CD4-positive, alpha-beta T cell (primary cell): ENCODE data around the gene ZC3H12D. TPM values are rescaled to one million over a fixed set of nuclear protein-coding genes. Genes with fewer than 3 reads are reported as not detected.

ENCODE experiments used
- ATAC-seq: fragments of 200-7000 bp; cut with Tn5 transposase; one replicate; pipeline ENCODE4 v1.10.0; 2022; ENCODE audit warnings: mild to moderate bottlenecking; ENCODE audit not compliant: poor library complexity
- CTCF ChIA-PET: fragments of 350-600 bp; sonication (Branson Sonifier 250); formaldehyde crosslinking; loops from one replicate; lab custom pipeline; 2021; ENCODE audit warnings: antibody characterized with exemption, inconsistent platforms; lab: Charles Lee
- POLR2A ChIA-PET: fragments of 350-600 bp; sonication (Branson Sonifier 250); formaldehyde crosslinking; loops from one replicate; lab custom pipeline; 2021; ENCODE audit warnings: antibody characterized with exemption, inconsistent platforms; lab: Charles Lee
- DNase-seq, 14 experiments: peaks; one replicate each; pipeline ENCODE4 v3.0.0-alpha.2; 2013 to 2020; ENCODE audit warnings: mixed read lengths in 2 of 14
- H3K27ac ChIP-seq, 2 donors: one replicate each; pipeline versions ENCODE4 v1.5.1 to v1.7.0; 2013; ENCODE audit warnings: low read length in 2 of 2, low read depth in 1 of 2, mild to moderate bottlenecking in 1 of 2
- H3K27me3 ChIP-seq, 2 experiments: 1 replicate in 1 of 2; 2 replicates in 1 of 2; pipeline versions ENCODE4 v1.6.1 to v1.7.0; 2013; ENCODE audit warnings: low read length in 2 of 2, control low read depth in 1 of 2, mild to moderate bottlenecking in 1 of 2, moderate library complexity in 1 of 2; ENCODE audit not compliant: insufficient read depth in 2 of 2, control insufficient read depth in 1 of 2
- H3K36me3 ChIP-seq: one replicate; pipeline ENCODE4 v1.6.1; 2013; ENCODE audit warnings: low read length, control low read depth; ENCODE audit not compliant: insufficient read depth
- H3K4me1 ChIP-seq: one replicate; pipeline ENCODE4 v1.6.1; 2013; ENCODE audit warnings: low read length, control low read depth; ENCODE audit not compliant: insufficient read depth
- H3K4me3 ChIP-seq: one replicate; pipeline ENCODE4 v1.5.1; 2013; ENCODE audit warnings: mild to moderate bottlenecking, low read length, moderate library complexity
- H3K9me3 ChIP-seq, 2 experiments: 1 replicate in 1 of 2; 2 replicates in 1 of 2; pipeline versions ENCODE4 v1.6.1 to v1.7.0; 2013; ENCODE audit warnings: low read length in 2 of 2, mild to moderate bottlenecking in 2 of 2, control low read depth in 1 of 2, moderate library complexity in 1 of 2; ENCODE audit not compliant: control insufficient read depth in 1 of 2, insufficient read depth in 1 of 2
- H3K27ac Mint-ChIP-seq: one replicate; pipeline ENCODE4 v1.8.0; 2020; ENCODE audit warnings: mixed read lengths
- H3K27me3 Mint-ChIP-seq: one replicate; pipeline ENCODE4 v1.8.0; 2021; ENCODE audit warnings: mixed read lengths
- H3K36me3 Mint-ChIP-seq: one replicate; pipeline ENCODE4 v1.8.0; 2021; ENCODE audit warnings: low read depth, mixed read lengths
- H3K4me1 Mint-ChIP-seq: one replicate; pipeline ENCODE4 v1.8.0; 2021; ENCODE audit warnings: low read depth, mixed read lengths
- H3K4me3 Mint-ChIP-seq: one replicate; pipeline ENCODE4 v1.8.0; 2020; ENCODE audit warnings: mild to moderate bottlenecking, mixed read lengths
- H3K9me3 Mint-ChIP-seq: one replicate; pipeline ENCODE4 v1.8.0; 2020; ENCODE audit warnings: mixed read lengths
- intact Hi-C, 2 experiments: fragments of 100-400 bp; cut with DNase I in 1 of 2; cut with micrococcal nuclease in 1 of 2; formaldehyde crosslinking; loops; one replicate each; pipeline versions ENCODE4 v1.15.1 to v1.9.0; 2023 to 2025; cut with DNase I, micrococcal nuclease
- total RNA-seq, 174 experiments: library from RNA in 2 of 174; stranded (reverse) in 2 of 174; gene quantifications; one replicate each; pipeline ENCODE4 v1.2.3 and lab custom pipeline; 2021 to 2026
- TF ChIP-seq, protein P1 (sequence below): fragments of 200-600 bp; IDR thresholded peaks from one replicate; pipeline ENCODE4 v1.8.0; 2022; ENCODE audit warnings: antibody characterized with exemption, mild to moderate bottlenecking

Gene ZC3H12D
- total RNA-seq, 2 experiments from 2014 or later = 70.2 to 71.0 TPM

DNA sequence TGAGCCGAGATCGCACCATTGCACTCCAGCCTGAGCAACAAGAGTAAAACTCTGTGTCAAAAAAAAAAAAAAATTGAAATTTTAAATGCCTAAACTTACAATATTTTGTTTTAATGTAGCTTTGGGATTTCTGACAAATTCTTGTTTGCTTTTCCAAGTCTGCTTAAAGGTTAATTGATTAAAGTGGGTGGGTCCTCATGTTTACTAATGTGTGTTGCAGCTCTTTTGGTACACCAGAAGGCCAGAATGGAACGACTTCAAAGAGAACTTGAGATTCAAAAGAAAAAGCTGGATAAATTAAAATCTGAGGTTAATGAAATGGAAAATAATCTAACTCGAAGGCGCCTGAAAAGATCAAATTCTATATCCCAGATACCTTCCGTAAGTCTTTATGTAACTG is 87.4 kb downstream of the ZC3H12D start:
- Mint-ChIP-seq H3K36me3 (peaks cover 94% of the 10 kb centered on the region), H3K4me1 (peaks cover 47% of the 10 kb centered on the region), H3K9me3 (no peaks in the 10 kb centered on the region), H3K27me3 (no peaks in the 10 kb centered on the region), H3K27ac (peak overlapping the region; percentile 42), H3K4me3 (no peak overlapping the region)
- ChIA-PET CTCF (no interaction called here), POLR2A (interaction anchor here (0.6 to 1.1 kb wide), 2 partner anchors 31 to 134 kb away, joined by 3 to 4 read pairs; no protein-coding TSS in a partner anchor)
- H3K27ac ChIP-seq = no peak overlapping the region
- no peaks in the 10 kb centered on the region for H3K9me3 ChIP-seq
- H3K27me3 ChIP-seq = no peaks in the 10 kb centered on the region
- TF ChIP-seq, protein P1, sequence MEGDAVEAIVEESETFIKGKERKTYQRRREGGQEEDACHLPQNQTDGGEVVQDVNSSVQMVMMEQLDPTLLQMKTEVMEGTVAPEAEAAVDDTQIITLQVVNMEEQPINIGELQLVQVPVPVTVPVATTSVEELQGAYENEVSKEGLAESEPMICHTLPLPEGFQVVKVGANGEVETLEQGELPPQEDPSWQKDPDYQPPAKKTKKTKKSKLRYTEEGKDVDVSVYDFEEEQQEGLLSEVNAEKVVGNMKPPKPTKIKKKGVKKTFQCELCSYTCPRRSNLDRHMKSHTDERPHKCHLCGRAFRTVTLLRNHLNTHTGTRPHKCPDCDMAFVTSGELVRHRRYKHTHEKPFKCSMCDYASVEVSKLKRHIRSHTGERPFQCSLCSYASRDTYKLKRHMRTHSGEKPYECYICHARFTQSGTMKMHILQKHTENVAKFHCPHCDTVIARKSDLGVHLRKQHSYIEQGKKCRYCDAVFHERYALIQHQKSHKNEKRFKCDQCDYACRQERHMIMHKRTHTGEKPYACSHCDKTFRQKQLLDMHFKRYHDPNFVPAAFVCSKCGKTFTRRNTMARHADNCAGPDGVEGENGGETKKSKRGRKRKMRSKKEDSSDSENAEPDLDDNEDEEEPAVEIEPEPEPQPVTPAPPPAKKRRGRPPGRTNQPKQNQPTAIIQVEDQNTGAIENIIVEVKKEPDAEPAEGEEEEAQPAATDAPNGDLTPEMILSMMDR = no peak
- ATAC-seq = no peak
- H3K4me1 ChIP-seq = peaks cover 2% of the 10 kb centered on the region
- no peak for DNase-seq
- no peak overlapping the region for H3K4me3 ChIP-seq
- H3K36me3 ChIP-seq = peaks cover 56% of the 10 kb centered on the region
- intact Hi-C loops = loop anchor here in 1 of 2 experiments (2.0 kb wide), 1 partner anchor 53 kb away; no protein-coding TSS in a partner anchor

Other genes with a start within 250 kb of the ZC3H12D start
- gene TAB2, start 167.3 kb downstream of the ZC3H12D start, total RNA-seq = 100 to 1,000 TPM; 121 to 123 TPM
- gene SUMO4, start 84.8 kb downstream of the ZC3H12D start, total RNA-seq = 1 to 10 TPM; 8.6 to 8.7 TPM
- gene PPIL4, start 61.0 kb upstream of the ZC3H12D start, total RNA-seq = 10 to 100 TPM; 51.8 to 53.5 TPM
- 10 to 100 TPM; 24.1 to 25.9 TPM for gene GINM1, start 81.4 kb upstream of the ZC3H12D start, total RNA-seq
- 10 to 100 TPM; 17.0 to 18.1 TPM for gene KATNA1, start 163.7 kb upstream of the ZC3H12D start, total RNA-seq
- 10 to 100 TPM; 36.1 to 39.6 TPM for gene LATS1, start 233.1 kb upstream of the ZC3H12D start, total RNA-seq